ENCODE data around the gene TASOR2. TPM values are rescaled to one million over a fixed set of nuclear protein-coding genes. Genes with fewer than 3 reads are reported as not detected.
A peak's percentile ranks its signal among the peaks of the same experiment; 100 is the strongest.

Gene TASOR2
- total RNA-seq, 4 donors from 2014 or later = 55.0 to 106 (median 75.9) TPM

DNA sequence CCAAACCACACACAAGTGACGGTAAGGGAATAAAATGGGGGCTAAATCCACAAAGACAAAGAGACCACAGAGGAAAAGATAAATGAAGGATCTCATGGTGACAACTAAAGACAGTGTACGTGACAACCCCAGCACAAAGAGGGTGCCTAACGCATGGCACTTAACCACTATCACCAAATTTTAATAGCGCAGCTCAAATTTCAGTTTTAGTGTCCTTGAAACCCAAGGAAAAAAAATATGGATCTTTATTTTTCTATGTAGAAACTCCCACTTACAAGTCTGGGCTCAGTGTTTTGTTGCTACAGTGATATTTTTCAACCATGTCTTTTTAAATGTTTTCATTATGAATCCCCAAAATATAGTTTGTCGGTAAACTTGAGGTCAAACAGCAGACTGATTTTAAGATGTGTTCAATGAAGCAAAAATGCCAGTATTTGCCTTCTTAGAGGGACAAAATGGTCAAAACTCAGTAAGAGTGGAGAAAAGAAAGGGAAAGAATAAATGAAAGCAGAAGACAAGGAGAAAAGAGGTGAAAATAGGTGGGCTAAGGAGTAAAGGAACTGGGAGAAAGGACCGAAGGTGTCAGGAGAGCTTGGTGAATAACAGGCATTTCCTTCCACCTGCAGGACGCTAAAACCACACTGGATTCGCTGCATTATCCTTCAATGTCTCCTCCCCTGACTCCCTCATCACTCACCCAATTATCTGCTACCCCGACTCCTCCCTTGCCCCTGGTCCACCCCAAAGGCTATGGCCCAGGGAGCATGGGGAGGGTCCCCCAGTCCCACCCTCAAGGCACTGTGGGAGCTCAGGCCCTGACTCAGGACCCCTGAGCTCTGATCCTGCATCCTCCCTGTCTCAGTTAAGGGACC is 21.7 kb upstream of the TASOR2 start:
- no peaks in the 10 kb centered on the region for H3K36me3 ChIP-seq
- no peak for DNase-seq
- in situ Hi-C loops (cut with MboI; ENCODE audit: low pct_ligation_motif_present in 1 of 4, low pct_unique_long_range_greater_than_20kb in 1 of 4, low sequenced_read_pairs in 3 of 4) = no loop called here
- H3K27ac ChIP-seq = no peak overlapping the region
- WGBS, 2 donors (ENCODE audit: low coverage in 1 of 2) = 73 to 90% methylated on average over 8 to 9 of the region's 9 CpGs
- no peaks in the 10 kb centered on the region for H3K9me3 ChIP-seq
- no peaks in the 10 kb centered on the region for H3K27me3 ChIP-seq
- H3K4me3 ChIP-seq = no peak overlapping the region
- H3K4me1 ChIP-seq = peaks cover 18 to 68% (median 30%) of the 10 kb centered on the region in 4 donors
- intact Hi-C loops (cut with DNase I; ENCODE audit: low total_unique reads) = no loop called here
- TF ChIP-seq EP300 (IDR thresholded peaks at IDR 0.05; ENCODE audit: low read depth) (no peak), CTCF (IDR thresholded peaks at IDR 0.05) (no peak), POLR2AphosphoS5 (IDR thresholded peaks at IDR 0.05) (no peak), POLR2A (IDR thresholded peaks at IDR 0.05) (no peak)

- Histone ChIP-seq H3K27me3 (no peaks in the 10 kb centered on the region), H3K4me1 (peaks cover 18 to 68% (median 30%) of the 10 kb centered on the region in 4 donors), H3K9me3 (no peaks in the 10 kb centered on the region), H3K27ac (no peak overlapping the region), H3K36me3 (no peaks in the 10 kb centered on the region), H3K4me3 (no peak overlapping the region)
- DNase-seq = no peak
- no peak for TF ChIP-seq EP300 (IDR thresholded peaks at IDR 0.05; ENCODE audit: low read depth)
- no peak for TF ChIP-seq POLR2A (IDR thresholded peaks at IDR 0.05)
- TF ChIP-seq CTCF (IDR thresholded peaks at IDR 0.05) = no peak
- TF ChIP-seq POLR2AphosphoS5 (IDR thresholded peaks at IDR 0.05) = no peak
- WGBS, 2 donors (ENCODE audit: low coverage in 1 of 2) = 69 to 80% methylated on average over 1 to 12 of the region's 12 CpGs
- intact Hi-C loops (cut with DNase I; ENCODE audit: low total_unique reads) = no loop called here
- in situ Hi-C loops (cut with MboI; ENCODE audit: low pct_ligation_motif_present in 1 of 4, low pct_unique_long_range_greater_than_20kb in 1 of 4, low sequenced_read_pairs in 3 of 4) = no loop called here
These were observed 20.8 kb upstream of the TASOR2 start for GRCh38 chr10:5663692-5664427.

- in situ Hi-C loops (cut with MboI; ENCODE audit: low pct_ligation_motif_present in 1 of 4, low pct_unique_long_range_greater_than_20kb in 1 of 4, low sequenced_read_pairs in 3 of 4) (no loop called here), intact Hi-C loops (cut with DNase I; ENCODE audit: low total_unique reads) (no loop called here)
- H3K27me3 ChIP-seq = no peaks in the 10 kb centered on the region
- H3K4me3 ChIP-seq = peak overlapping the region; percentile 72 to 92 (median 89)
- H3K4me1 ChIP-seq = peaks cover 5 to 52% (median 18%) of the 10 kb centered on the region in 4 donors
- TF ChIP-seq CTCF (IDR thresholded peaks at IDR 0.05) = no peak
- TF ChIP-seq POLR2AphosphoS5 (IDR thresholded peaks at IDR 0.05) = peak in 1 of 3 donors; percentile 34
- no peak for TF ChIP-seq POLR2A (IDR thresholded peaks at IDR 0.05)
- no peaks in the 10 kb centered on the region for H3K9me3 ChIP-seq
- no peaks in the 10 kb centered on the region for H3K36me3 ChIP-seq
- peak overlapping the region; percentile 84 to 89 (median 87) for H3K27ac ChIP-seq
- DNase-seq = no peak
- 18 to 34% methylated on average over 7 to 9 of the region's 9 CpGs for WGBS, 2 donors (ENCODE audit: low coverage in 1 of 2)
These were observed 19.1 kb upstream of the TASOR2 start for GRCh38 chr10:5665373-5666007.

Measured in transverse colon (tissue), 4 donors.